ENCODE data around the gene ZNF654.

DNA sequence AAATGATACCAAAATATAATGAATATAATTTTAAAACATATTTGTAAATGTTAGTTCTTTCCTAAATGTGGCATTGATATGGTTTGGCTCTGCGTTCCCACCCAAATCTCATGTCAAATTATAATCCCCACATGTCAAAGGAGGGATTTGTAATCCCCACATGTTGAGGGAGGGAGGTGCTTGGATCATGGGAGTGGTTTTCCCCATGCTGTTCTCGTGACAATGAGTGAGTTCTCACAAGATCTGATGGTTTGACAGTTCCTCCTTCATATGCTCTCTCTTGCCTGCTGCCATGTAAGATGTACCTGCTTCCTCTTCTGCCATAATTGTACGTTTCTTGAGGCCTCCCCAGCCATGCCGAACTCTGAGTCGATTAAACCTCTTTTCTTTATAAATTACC is 12.3 kb upstream of the ZNF654 start:
- no peak for TF ChIP-seq CTCF (IDR thresholded peaks at IDR 0.05)
- TF ChIP-seq POLR2A (IDR thresholded peaks at IDR 0.05) = no peak

Measured in right lobe of liver (tissue), 4 donors.